C4-2B (cell line): ENCODE measurements around the gene RGS7.

Source experiments
- ZFX ChIP-seq: fragments of 450-650 bp; IDR thresholded peaks from 2 replicates; pipeline ENCODE4 v1.6.1; 2017
- TF ChIP-seq, protein P1 (sequence below): fragments of 450-650 bp; conservative IDR thresholded peaks from 2 replicates; pipeline ENCODE4 v1.5.1; 2017; ENCODE audit warnings: mild to moderate bottlenecking

DNA sequence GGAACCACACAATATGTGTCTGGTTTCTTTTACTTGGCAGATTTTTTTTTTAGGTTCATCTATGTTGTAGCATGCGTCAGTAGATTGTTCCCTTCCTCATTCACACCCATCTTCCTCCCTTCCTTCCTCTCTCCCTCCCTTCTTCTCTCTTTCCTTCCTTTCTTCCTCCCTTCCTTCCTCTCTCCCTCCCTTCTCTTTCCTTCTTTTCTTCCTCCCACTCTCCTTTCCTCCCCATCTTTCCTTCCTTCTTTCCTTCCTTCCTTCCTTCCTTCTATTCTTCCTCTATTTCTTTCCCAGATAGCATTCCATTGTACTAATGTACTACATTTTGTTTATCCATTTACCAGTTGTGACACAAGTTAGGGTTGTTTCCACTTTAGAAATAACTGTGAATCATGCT lies 218.0 kb downstream of the RGS7 start:
- TF ChIP-seq, protein P1, sequence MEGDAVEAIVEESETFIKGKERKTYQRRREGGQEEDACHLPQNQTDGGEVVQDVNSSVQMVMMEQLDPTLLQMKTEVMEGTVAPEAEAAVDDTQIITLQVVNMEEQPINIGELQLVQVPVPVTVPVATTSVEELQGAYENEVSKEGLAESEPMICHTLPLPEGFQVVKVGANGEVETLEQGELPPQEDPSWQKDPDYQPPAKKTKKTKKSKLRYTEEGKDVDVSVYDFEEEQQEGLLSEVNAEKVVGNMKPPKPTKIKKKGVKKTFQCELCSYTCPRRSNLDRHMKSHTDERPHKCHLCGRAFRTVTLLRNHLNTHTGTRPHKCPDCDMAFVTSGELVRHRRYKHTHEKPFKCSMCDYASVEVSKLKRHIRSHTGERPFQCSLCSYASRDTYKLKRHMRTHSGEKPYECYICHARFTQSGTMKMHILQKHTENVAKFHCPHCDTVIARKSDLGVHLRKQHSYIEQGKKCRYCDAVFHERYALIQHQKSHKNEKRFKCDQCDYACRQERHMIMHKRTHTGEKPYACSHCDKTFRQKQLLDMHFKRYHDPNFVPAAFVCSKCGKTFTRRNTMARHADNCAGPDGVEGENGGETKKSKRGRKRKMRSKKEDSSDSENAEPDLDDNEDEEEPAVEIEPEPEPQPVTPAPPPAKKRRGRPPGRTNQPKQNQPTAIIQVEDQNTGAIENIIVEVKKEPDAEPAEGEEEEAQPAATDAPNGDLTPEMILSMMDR: no peak
- TF ChIP-seq ZFX: no peak
